Adrenal gland (tissue), 5 donors: Measurements from ENCODE around the gene PIK3AP1.

ENCODE experiments used
- POLR2A ChIP-seq, 2 donors: fragments of 450-650 bp; IDR thresholded peaks; one replicate each; pipeline ENCODE4 v1.6.1; 2017; ENCODE audit warnings: antibody characterized with exemption in 2 of 2, mild to moderate bottlenecking in 2 of 2, moderate library complexity in 1 of 2
- TF ChIP-seq, protein P1 (sequence below), 6 experiments: fragments of 450-650 bp in 4 of 6; fragments of 200-600 bp in 2 of 6; sonication (generic) in 1 of 6; IDR thresholded peaks; 1 replicate in 5 of 6; 2 replicates in 1 of 6; pipeline versions ENCODE4 v1.5.1 to v1.8.0; 2016 to 2021; ENCODE audit warnings: antibody characterized with exemption in 6 of 6, mild to moderate bottlenecking in 2 of 6, moderate library complexity in 1 of 6
- donor health status: DM: no; HTN: no; CAD: no.

DNA sequence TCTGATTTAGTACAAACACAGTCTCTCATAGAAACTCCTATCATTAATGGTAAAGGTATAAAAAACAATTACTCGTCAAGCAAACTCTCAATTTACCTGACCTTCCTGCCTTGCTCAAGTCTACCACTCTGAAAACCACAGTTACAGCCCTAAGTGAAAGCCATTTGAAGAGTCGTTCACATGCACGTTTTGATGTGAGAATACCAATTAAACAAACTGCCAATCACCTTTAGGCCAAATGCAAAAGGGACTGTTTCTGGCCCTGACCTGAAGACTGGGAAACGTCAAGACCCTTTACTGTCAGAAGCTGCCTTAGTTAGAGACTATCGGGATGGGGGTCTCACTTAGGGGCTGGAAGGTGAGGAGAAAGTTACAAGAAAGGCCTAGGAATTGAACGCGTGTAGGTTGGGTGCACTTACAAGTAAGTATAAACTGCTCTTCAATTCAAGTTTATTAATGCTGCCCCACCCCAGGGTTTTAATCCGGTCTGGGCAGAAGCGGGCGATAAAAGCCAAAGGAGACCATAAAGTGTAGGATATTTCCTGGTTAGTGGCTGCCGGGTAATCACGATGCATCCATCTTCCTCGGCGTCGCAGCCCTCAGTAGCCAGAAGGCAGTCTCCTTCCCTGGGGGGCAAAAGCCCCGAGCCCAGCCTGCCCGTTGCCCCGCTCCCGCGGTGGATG, 134.4 kb downstream of the PIK3AP1 start:
- TF ChIP-seq, protein P1, sequence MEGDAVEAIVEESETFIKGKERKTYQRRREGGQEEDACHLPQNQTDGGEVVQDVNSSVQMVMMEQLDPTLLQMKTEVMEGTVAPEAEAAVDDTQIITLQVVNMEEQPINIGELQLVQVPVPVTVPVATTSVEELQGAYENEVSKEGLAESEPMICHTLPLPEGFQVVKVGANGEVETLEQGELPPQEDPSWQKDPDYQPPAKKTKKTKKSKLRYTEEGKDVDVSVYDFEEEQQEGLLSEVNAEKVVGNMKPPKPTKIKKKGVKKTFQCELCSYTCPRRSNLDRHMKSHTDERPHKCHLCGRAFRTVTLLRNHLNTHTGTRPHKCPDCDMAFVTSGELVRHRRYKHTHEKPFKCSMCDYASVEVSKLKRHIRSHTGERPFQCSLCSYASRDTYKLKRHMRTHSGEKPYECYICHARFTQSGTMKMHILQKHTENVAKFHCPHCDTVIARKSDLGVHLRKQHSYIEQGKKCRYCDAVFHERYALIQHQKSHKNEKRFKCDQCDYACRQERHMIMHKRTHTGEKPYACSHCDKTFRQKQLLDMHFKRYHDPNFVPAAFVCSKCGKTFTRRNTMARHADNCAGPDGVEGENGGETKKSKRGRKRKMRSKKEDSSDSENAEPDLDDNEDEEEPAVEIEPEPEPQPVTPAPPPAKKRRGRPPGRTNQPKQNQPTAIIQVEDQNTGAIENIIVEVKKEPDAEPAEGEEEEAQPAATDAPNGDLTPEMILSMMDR (IDR thresholded peaks at IDR 0.05), result no peak
- TF ChIP-seq POLR2A (IDR thresholded peaks at IDR 0.05), result no peak
